Measurements from ENCODE around the gene PPP4R3B.

PPP4R3B gene

DNA sequence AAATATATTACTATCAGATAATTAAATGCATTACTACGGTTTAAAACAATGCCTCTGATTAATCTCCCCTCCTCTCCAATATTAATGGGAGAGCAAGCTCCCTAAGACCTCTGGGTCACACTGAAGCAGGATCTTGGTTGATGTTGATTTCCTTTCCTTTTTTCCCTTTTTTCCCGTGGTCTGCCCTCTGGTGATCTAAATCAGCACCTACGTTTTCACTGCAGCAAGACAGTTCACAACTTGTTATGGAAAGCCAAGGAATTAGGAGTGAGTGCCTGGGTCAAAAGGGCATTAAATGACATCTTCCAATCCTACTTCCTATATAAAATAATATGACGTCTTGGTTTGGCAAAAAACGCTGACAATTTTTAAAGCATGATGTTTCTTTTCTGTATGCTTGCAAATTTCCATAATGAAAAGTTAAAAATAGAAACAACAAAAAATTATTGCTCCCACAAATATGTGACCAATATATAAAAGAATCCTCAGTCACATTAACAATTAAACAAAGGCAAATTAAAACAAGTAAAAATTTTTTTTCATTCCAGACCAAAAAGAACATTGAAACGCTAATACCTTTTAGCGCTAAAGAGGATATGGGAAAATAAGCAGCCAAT lies 105.8 kb downstream of the PPP4R3B start:
- Histone ChIP-seq H3K9ac (ENCODE audit: low read length) (no peak overlapping the region), H3K4me3 (ENCODE audit: low read depth, low read length) (no peak overlapping the region), H3K27ac (ENCODE audit: low read depth, low read length) (no peak overlapping the region), H3K27me3 (ENCODE audit: control insufficient read depth, insufficient read depth, low read length) (no peaks in the 10 kb centered on the region), H3K9me3 (ENCODE audit: control insufficient read depth, insufficient read depth, low read depth, low read length) (no peaks in the 10 kb centered on the region), H3K4me1 (ENCODE audit: control insufficient read depth, insufficient read depth, low read length) (no peaks in the 10 kb centered on the region), H3K36me3 (ENCODE audit: control insufficient read depth, insufficient read depth, low read length) (no peaks in the 10 kb centered on the region)

DNA sequence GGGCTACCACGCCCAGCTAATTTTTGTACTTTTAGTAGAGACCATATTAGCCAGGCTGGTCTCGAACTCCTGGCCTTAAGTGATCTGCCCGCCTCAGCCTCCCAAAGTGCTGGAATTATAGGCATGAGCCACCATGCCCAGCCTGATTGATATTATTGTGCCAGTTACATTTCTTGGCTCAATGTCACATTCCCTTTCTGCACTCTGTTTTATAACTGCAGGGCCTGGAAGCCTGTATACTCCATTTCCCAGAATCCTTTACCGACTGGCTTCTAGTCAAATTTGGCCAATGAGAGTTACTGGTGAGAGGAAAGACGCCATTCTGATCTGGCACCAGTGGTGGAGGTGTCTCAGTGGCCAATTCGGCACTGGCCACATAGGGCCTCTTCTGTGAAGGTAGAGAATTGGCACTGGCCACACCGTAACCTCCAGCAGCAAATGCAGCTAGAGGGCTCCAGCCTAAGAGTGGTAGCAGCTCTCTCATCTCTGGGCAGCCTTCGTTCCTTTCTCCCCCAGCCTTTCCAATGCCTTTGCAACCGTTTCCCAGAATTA lies 114.8 kb downstream of the PPP4R3B start:
- no peaks in the 10 kb centered on the region for H3K9me3 ChIP-seq (ENCODE audit: control insufficient read depth, insufficient read depth, low read depth, low read length)
- H3K9ac ChIP-seq (ENCODE audit: low read length): no peak overlapping the region
- H3K4me3 ChIP-seq (ENCODE audit: low read depth, low read length): no peak overlapping the region
- H3K36me3 ChIP-seq (ENCODE audit: control insufficient read depth, insufficient read depth, low read length): no peaks in the 10 kb centered on the region
- no peaks in the 10 kb centered on the region for H3K4me1 ChIP-seq (ENCODE audit: control insufficient read depth, insufficient read depth, low read length)
- no peak overlapping the region for H3K27ac ChIP-seq (ENCODE audit: low read depth, low read length)
- H3K27me3 ChIP-seq (ENCODE audit: control insufficient read depth, insufficient read depth, low read length): no peaks in the 10 kb centered on the region

DNA sequence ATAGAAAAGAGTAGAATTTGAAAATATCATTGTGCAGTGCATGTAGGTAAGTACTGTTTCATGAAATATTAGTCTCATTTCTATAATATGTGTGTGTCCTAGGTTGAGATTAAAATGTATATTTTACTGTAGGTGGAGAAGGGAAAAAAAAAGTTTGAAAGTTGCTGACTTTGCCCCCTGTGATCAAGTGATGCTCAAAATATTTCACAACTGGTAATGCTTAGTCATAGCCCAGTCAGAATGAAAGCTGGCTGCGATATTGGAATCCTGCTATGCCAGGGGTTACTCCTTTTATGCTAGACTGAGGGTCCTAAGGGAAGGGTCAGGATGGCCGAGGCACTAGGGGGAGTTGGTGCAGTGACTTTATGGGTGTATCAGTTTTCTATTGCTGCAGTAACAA lies 117.4 kb downstream of the PPP4R3B start:
- no peak overlapping the region for H3K4me3 ChIP-seq (ENCODE audit: low read depth, low read length)
- H3K36me3 ChIP-seq (ENCODE audit: control insufficient read depth, insufficient read depth, low read length): no peaks in the 10 kb centered on the region
- H3K4me1 ChIP-seq (ENCODE audit: control insufficient read depth, insufficient read depth, low read length): no peaks in the 10 kb centered on the region
- no peak overlapping the region for H3K9ac ChIP-seq (ENCODE audit: low read length)
- no peaks in the 10 kb centered on the region for H3K9me3 ChIP-seq (ENCODE audit: control insufficient read depth, insufficient read depth, low read depth, low read length)
- H3K27me3 ChIP-seq (ENCODE audit: control insufficient read depth, insufficient read depth, low read length): no peaks in the 10 kb centered on the region
- no peak overlapping the region for H3K27ac ChIP-seq (ENCODE audit: low read depth, low read length)

DNA sequence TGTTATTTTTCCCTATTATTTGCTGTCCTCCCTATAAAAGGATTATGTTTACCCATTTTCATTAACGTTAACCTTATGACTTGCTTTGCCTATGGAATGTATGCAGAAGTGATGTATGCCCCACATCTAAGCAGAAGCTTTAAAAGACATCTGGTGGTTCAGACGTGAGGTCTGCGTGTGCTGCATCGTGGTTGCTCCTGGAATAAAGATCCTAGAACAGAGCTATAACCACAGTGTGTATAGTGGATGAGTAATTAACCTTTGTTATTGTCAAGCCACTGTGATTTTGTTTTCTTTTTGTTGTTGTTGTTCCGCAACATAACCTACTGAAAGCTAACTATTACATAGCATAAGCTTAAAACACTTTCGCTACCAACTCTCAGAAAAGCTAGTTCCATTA lies 118.8 kb downstream of the PPP4R3B start:
- no peaks in the 10 kb centered on the region for H3K9me3 ChIP-seq (ENCODE audit: control insufficient read depth, insufficient read depth, low read depth, low read length)
- no peaks in the 10 kb centered on the region for H3K27me3 ChIP-seq (ENCODE audit: control insufficient read depth, insufficient read depth, low read length)
- H3K36me3 ChIP-seq (ENCODE audit: control insufficient read depth, insufficient read depth, low read length): no peaks in the 10 kb centered on the region
- no peak overlapping the region for H3K4me3 ChIP-seq (ENCODE audit: low read depth, low read length)
- H3K9ac ChIP-seq (ENCODE audit: low read length): no peak overlapping the region
- H3K4me1 ChIP-seq (ENCODE audit: control insufficient read depth, insufficient read depth, low read length): no peaks in the 10 kb centered on the region
- no peak overlapping the region for H3K27ac ChIP-seq (ENCODE audit: low read depth, low read length)
